ENCODE data around the gene SEMA3D.

SEMA3D gene

GRCh38 chr7:85183296-85183695, 3.6 kb downstream of the SEMA3D start:
- no peak for DNase-seq

GRCh38 chr7:85178531-85179298, 8.1 kb downstream of the SEMA3D start:
- no peak for DNase-seq

- peak; percentile 90 for DNase-seq
Observed at GRCh38 chr7:85177316-85177715, 9.5 kb downstream of the SEMA3D start.

- peak; percentile 62 for DNase-seq
Observed at GRCh38 chr7:85176197-85176596, 10.7 kb downstream of the SEMA3D start.

GRCh38 chr7:85175217-85175616, 11.6 kb downstream of the SEMA3D start:
- peak; percentile 81 for DNase-seq

- peak; percentile 96 for DNase-seq
Observed at GRCh38 chr7:85172530-85172941, 14.3 kb downstream of the SEMA3D start.

- no peak for DNase-seq
Observed at GRCh38 chr7:85167636-85168035, 19.2 kb downstream of the SEMA3D start.

GRCh38 chr7:85165263-85165662, 21.6 kb downstream of the SEMA3D start:
- DNase-seq: no peak

- DNase-seq: no peak
Observed at GRCh38 chr7:85164376-85164775, 22.5 kb downstream of the SEMA3D start.

- no peak for DNase-seq
Observed at GRCh38 chr7:85162721-85163120, 24.1 kb downstream of the SEMA3D start.

- DNase-seq: peak; percentile 36
Observed at GRCh38 chr7:85160223-85160622, 26.6 kb downstream of the SEMA3D start.

- no peak for DNase-seq
Observed at GRCh38 chr7:85159003-85159402, 27.9 kb downstream of the SEMA3D start.

- DNase-seq: no peak
Observed at GRCh38 chr7:85156661-85157208, 30.1 kb downstream of the SEMA3D start.

- DNase-seq: no peak
Observed at GRCh38 chr7:85154282-85154937, 32.4 kb downstream of the SEMA3D start.

- DNase-seq: no peak
Observed at GRCh38 chr7:85153715-85154114, 33.1 kb downstream of the SEMA3D start.

GRCh38 chr7:85150624-85151023, 36.2 kb downstream of the SEMA3D start:
- no peak for DNase-seq

- no peak for DNase-seq
Observed at GRCh38 chr7:85144771-85145170, 42.1 kb downstream of the SEMA3D start.

GRCh38 chr7:85135977-85136376, 50.9 kb downstream of the SEMA3D start:
- DNase-seq: peak; percentile 94

- DNase-seq: no peak
Observed at GRCh38 chr7:85133560-85133959, 53.3 kb downstream of the SEMA3D start.

- no peak for DNase-seq
Observed at GRCh38 chr7:85133006-85133405, 53.9 kb downstream of the SEMA3D start.

- no peak for DNase-seq
Observed at GRCh38 chr7:85130702-85131101, 56.2 kb downstream of the SEMA3D start.

- DNase-seq: no peak
Observed at GRCh38 chr7:85126383-85126782, 60.5 kb downstream of the SEMA3D start.

GRCh38 chr7:85125651-85126131, 61.2 kb downstream of the SEMA3D start:
- DNase-seq: peak; percentile 94

- no peak for DNase-seq
Observed at GRCh38 chr7:85125176-85125575, 61.7 kb downstream of the SEMA3D start.
